Measurements from ENCODE around the gene DNMT1.

- TF ChIP-seq CTCF (IDR thresholded peaks at IDR 0.05; ENCODE audit: poor library complexity, severe bottlenecking) (no peak), REST (IDR thresholded peaks at IDR 0.05; ENCODE audit: borderline replicate concordance) (no peak), EP300 (conservative IDR thresholded peaks at IDR 0.05; ENCODE audit: poor library complexity, severe bottlenecking) (no peak), POLR2AphosphoS5 (IDR thresholded peaks at IDR 0.05) (no peak)
Measured at GRCh38 chr19:10105509-10106099, 89.1 kb downstream of the DNMT1 start.
